WI38 (cell line): ENCODE results near the gene LIPK.

Experiments
- H3K4me3 ChIP-seq: 2 replicates; pipeline ENCODE4 v1.5.1; 2011; ENCODE audit warnings: low read depth, mild to moderate bottlenecking, control low read depth, low read length
- CTCF ChIP-seq: IDR thresholded peaks from 2 replicates; pipeline ENCODE4 v1.5.1; 2012; ENCODE audit warnings: low read depth, mild to moderate bottlenecking, control low read depth, low read length

Gene LIPK

GRCh38 chr10:88668465-88668864, 37.6 kb upstream of the LIPK start:
- TF ChIP-seq CTCF, result no peak

GRCh38 chr10:88670497-88670896, 35.6 kb upstream of the LIPK start:
- H3K4me3 ChIP-seq, result no peak overlapping the region
- no peak for TF ChIP-seq CTCF

More at GRCh38 chr10:88668465-88668864, 37.6 kb upstream of the LIPK start:
- H3K4me3 ChIP-seq, result no peak overlapping the region

GRCh38 chr10:88672041-88672440, 34.0 kb upstream of the LIPK start:
- no peak for TF ChIP-seq CTCF
- H3K4me3 ChIP-seq, result no peak overlapping the region

- H3K4me3 ChIP-seq, result no peak overlapping the region
- TF ChIP-seq CTCF, result no peak
Observed at GRCh38 chr10:88676283-88677060, 29.6 kb upstream of the LIPK start.

GRCh38 chr10:88680958-88681357, 25.1 kb upstream of the LIPK start:
- TF ChIP-seq CTCF, result no peak
- no peak overlapping the region for H3K4me3 ChIP-seq

- H3K4me3 ChIP-seq, result no peak overlapping the region
- TF ChIP-seq CTCF, result no peak
Observed at GRCh38 chr10:88682491-88682890, 23.6 kb upstream of the LIPK start.

GRCh38 chr10:88687853-88688467, 18.1 kb upstream of the LIPK start:
- no peak overlapping the region for H3K4me3 ChIP-seq
- peak; percentile 63 for TF ChIP-seq CTCF
